ENCODE measurements around the gene POLR2J3.
"Not testable (repeated sequence)": the region's sequence is repeated elsewhere in the genome, so short reads cannot be mapped to it uniquely, and the experiment has no call there.

Gene POLR2J3

GRCh38 chr7:102581722-102582121, 9.3 kb upstream of the POLR2J3 start:
- DNase-seq: not testable (repeated sequence)

- not testable (repeated sequence) for DNase-seq
These were observed 6.1 kb upstream of the POLR2J3 start for GRCh38 chr7:102578486-102578885.

- not testable (repeated sequence) for DNase-seq
These were observed 5.2 kb upstream of the POLR2J3 start for GRCh38 chr7:102577315-102578240.

- not testable (repeated sequence) for DNase-seq
These were observed 4.0 kb upstream of the POLR2J3 start for GRCh38 chr7:102576363-102576762.

GRCh38 chr7:102574607-102575006, 2.2 kb upstream of the POLR2J3 start:
- not testable (repeated sequence) for DNase-seq

- DNase-seq: not testable (repeated sequence)
These were observed 3.8 kb downstream of the POLR2J3 start for GRCh38 chr7:102568620-102569019.

GRCh38 chr7:102550808-102551422, 21.5 kb downstream of the POLR2J3 start, which contains the start of gene SPDYE2:
Gene SPDYE2 (plus strand): TSS chr7:102551226. CDS start chr7:102553256, 2,030 bp downstream.
- not testable (repeated sequence) for DNase-seq

- not testable (repeated sequence) for DNase-seq
These were observed 26.0 kb downstream of the POLR2J3 start for GRCh38 chr7:102546353-102546752.

GRCh38 chr7:102545288-102545687, 27.1 kb downstream of the POLR2J3 start:
- DNase-seq: not testable (repeated sequence)

- DNase-seq: not testable (repeated sequence)
These were observed 28.0 kb downstream of the POLR2J3 start for GRCh38 chr7:102544372-102544771.

- not testable (repeated sequence) for DNase-seq
These were observed 28.8 kb downstream of the POLR2J3 start, which contains the start of gene UPK3BL2 for GRCh38 chr7:102543596-102543995. Gene UPK3BL2 (minus strand): TSS chr7:102543696. CDS start chr7:102543636, 60 bp downstream.

- not testable (repeated sequence) for DNase-seq
These were observed 29.6 kb downstream of the POLR2J3 start for GRCh38 chr7:102542771-102543170.

GRCh38 chr7:102542083-102542482, 30.3 kb downstream of the POLR2J3 start:
- DNase-seq: not testable (repeated sequence)

GRCh38 chr7:102540604-102541003, 31.8 kb downstream of the POLR2J3 start:
- DNase-seq: not testable (repeated sequence)

GRCh38 chr7:102535062-102535615, 37.2 kb downstream of the POLR2J3 start:
- DNase-seq: not testable (repeated sequence)

GRCh38 chr7:102532127-102532526, 40.3 kb downstream of the POLR2J3 start:
- not testable (repeated sequence) for DNase-seq

- not testable (repeated sequence) for DNase-seq
These were observed 40.8 kb downstream of the POLR2J3 start for GRCh38 chr7:102531583-102531982.

GRCh38 chr7:102527822-102528793, 44.3 kb downstream of the POLR2J3 start:
- DNase-seq: not testable (repeated sequence)

GRCh38 chr7:102527182-102527581, 45.2 kb downstream of the POLR2J3 start:
- DNase-seq: not testable (repeated sequence)

GRCh38 chr7:102524803-102525202, 47.6 kb downstream of the POLR2J3 start:
- not testable (repeated sequence) for DNase-seq

- DNase-seq: not testable (repeated sequence)
These were observed 51.6 kb downstream of the POLR2J3 start for GRCh38 chr7:102520797-102521196.

Measured in bone marrow (tissue), 2 donors.